Measurements from ENCODE around the gene FANCF. TPM values are rescaled to one million over a fixed set of nuclear protein-coding genes. Genes with fewer than 3 reads are reported as not detected.

Gene FANCF
- total RNA-seq, 1 experiment from 2014 or later, result 5.2 TPM

GRCh38 chr11:22641559-22641958, 15.9 kb upstream of the FANCF start:
- ChIA-PET POLR2A (no interaction called here), CTCF (no interaction called here), RAD21 (ENCODE audit: low non-redundant PET in 1 of 2, low total read pairs in 2 of 2, uncharacterized antibody in 2 of 2, unreplicated experiment in 2 of 2) (no interaction called here)
- no TSS peak for BruUV-seq (replicated peaks)
- intact Hi-C loops (cut with micrococcal nuclease), result no loop called here
- no peak overlapping the region for H3K4me3 ChIP-seq (replicated peaks in 1 of 2; ENCODE audit: low read depth in 1 of 2, low read length in 2 of 2)
- no peak overlapping the region for H3K9ac ChIP-seq (ENCODE audit: low read length)
- H2AFZ ChIP-seq (ENCODE audit: low read depth, low read length, poor library complexity, severe bottlenecking), result no peak overlapping the region
- DNase-seq (ENCODE audit: low read depth, low spot score), result no peak
- H3K36me3 ChIP-seq (ENCODE audit: control insufficient read depth in 1 of 2, insufficient read depth in 2 of 2, low read length in 2 of 2), result no peaks in the 10 kb centered on the region; a peak in 1 of 4 replicates
- no peaks in the 10 kb centered on the region for H3K9me3 ChIP-seq (ENCODE audit: control insufficient read depth in 1 of 2, insufficient read depth in 1 of 2, low read depth in 1 of 2, low read length in 2 of 2)
- no peaks in the 10 kb centered on the region for H3K4me1 ChIP-seq (ENCODE audit: control insufficient read depth in 1 of 2, insufficient read depth in 2 of 2, low read length in 2 of 2)
- H3K27ac ChIP-seq (ENCODE audit: low read depth, low read length), result no peak overlapping the region
- TF ChIP-seq TCF7L2 (IDR thresholded peaks at IDR 0.05; ENCODE audit: borderline replicate concordance, extremely low read depth, insufficient read depth, insufficient read length), result no peak
- no peak for TF ChIP-seq EZH2 (IDR thresholded peaks at IDR 0.05)
- no peak for TF ChIP-seq CTCF (IDR thresholded peaks at IDR 0.05 in 2 of 3, conservative IDR thresholded peaks at IDR 0.05 in 1 of 3; ENCODE audit: borderline replicate concordance in 1 of 3, insufficient read depth in 1 of 3, low read depth in 2 of 3, low read length in 2 of 3)
- TF ChIP-seq MAX (IDR thresholded peaks at IDR 0.05), result no peak
- no peak for TF ChIP-seq YY1 (IDR thresholded peaks at IDR 0.05; ENCODE audit: extremely low read depth, insufficient replicate concordance, low read depth, low read length)
- TF ChIP-seq ELF1 (IDR thresholded peaks at IDR 0.05; ENCODE audit: borderline replicate concordance, low read depth), result no peak
- H3K9me2 ChIP-seq (ENCODE audit: insufficient read depth), result no peaks in the 10 kb centered on the region
- no peak for ATAC-seq
- no peaks in the 10 kb centered on the region for H4K20me1 ChIP-seq (ENCODE audit: insufficient read depth)
- H3K79me2 ChIP-seq (ENCODE audit: insufficient read depth, low read length), result no peaks in the 10 kb centered on the region
- no peaks in the 10 kb centered on the region for H3K27me3 ChIP-seq (ENCODE audit: insufficient read depth, low read length)
- H3K4me2 ChIP-seq (ENCODE audit: low read length), result no peak overlapping the region

GRCh38 chr11:22640862-22641261, 15.2 kb upstream of the FANCF start:
- POLR2A ChIA-PET, result no interaction called here
- H3K79me2 ChIP-seq (ENCODE audit: insufficient read depth, low read length), result no peaks in the 10 kb centered on the region
- no peak overlapping the region for H3K27ac ChIP-seq (ENCODE audit: low read depth, low read length)
- DNase-seq (ENCODE audit: low read depth, low spot score), result no peak
- no peak overlapping the region for H3K9ac ChIP-seq (ENCODE audit: low read length)
- intact Hi-C loops (cut with micrococcal nuclease), result no loop called here
- no peaks in the 10 kb centered on the region for H3K27me3 ChIP-seq (ENCODE audit: insufficient read depth, low read length)
- H3K4me3 ChIP-seq (replicated peaks in 1 of 2; ENCODE audit: low read depth in 1 of 2, low read length in 2 of 2), result no peak overlapping the region
- H3K36me3 ChIP-seq (ENCODE audit: control insufficient read depth in 1 of 2, insufficient read depth in 2 of 2, low read length in 2 of 2), result no peaks in the 10 kb centered on the region; a peak in 1 of 4 replicates
- no peaks in the 10 kb centered on the region for H3K4me1 ChIP-seq (ENCODE audit: control insufficient read depth in 1 of 2, insufficient read depth in 2 of 2, low read length in 2 of 2)
- H3K9me3 ChIP-seq (ENCODE audit: control insufficient read depth in 1 of 2, insufficient read depth in 1 of 2, low read depth in 1 of 2, low read length in 2 of 2), result no peaks in the 10 kb centered on the region
- H4K20me1 ChIP-seq (ENCODE audit: insufficient read depth), result no peaks in the 10 kb centered on the region
- CTCF ChIA-PET, result no interaction called here
- H3K4me2 ChIP-seq (ENCODE audit: low read length), result no peak overlapping the region
- RAD21 ChIA-PET (ENCODE audit: low non-redundant PET in 1 of 2, low total read pairs in 2 of 2, uncharacterized antibody in 2 of 2, unreplicated experiment in 2 of 2), result no interaction called here
- H2AFZ ChIP-seq (ENCODE audit: low read depth, low read length, poor library complexity, severe bottlenecking), result no peak overlapping the region
- ATAC-seq, result no peak
- no peaks in the 10 kb centered on the region for H3K9me2 ChIP-seq (ENCODE audit: insufficient read depth)
- no TSS peak for BruUV-seq (replicated peaks)
- TF ChIP-seq REST (IDR thresholded peaks at IDR 0.05; ENCODE audit: low read depth) (no peak), POLR2A (IDR thresholded peaks at IDR 0.05; ENCODE audit: borderline replicate concordance, extremely low read depth, insufficient read depth, insufficient read length) (no peak), SIN3A (IDR thresholded peaks at IDR 0.05; ENCODE audit: low read depth) (no peak), SP1 (IDR thresholded peaks at IDR 0.05; ENCODE audit: low read depth) (no peak), ZFX (IDR thresholded peaks at IDR 0.05) (no peak), TCF7L2 (IDR thresholded peaks at IDR 0.05; ENCODE audit: borderline replicate concordance, extremely low read depth, insufficient read depth, insufficient read length) (no peak), EZH2phosphoT487 (IDR thresholded peaks at IDR 0.05; ENCODE audit: borderline replicate concordance) (no peak), CTCF (IDR thresholded peaks at IDR 0.05 in 2 of 3, conservative IDR thresholded peaks at IDR 0.05 in 1 of 3; ENCODE audit: borderline replicate concordance in 1 of 3, insufficient read depth in 1 of 3, low read depth in 2 of 3, low read length in 2 of 3) (no peak)

Data from HCT116 (cell line).